Natural killer cell treated with Interleukin-12 subunit alpha and Interleukin-12 subunit beta and Interleukin-15 and Interleukin-18, amount 100 ng/mL, for 72 hours (primary cell): ENCODE measurements around the gene TUBA4B. TPM values are rescaled to one million over a fixed set of nuclear protein-coding genes. Genes with fewer than 3 reads are reported as not detected.
"Not testable (repeated sequence)": the region's sequence is repeated elsewhere in the genome, so short reads cannot be mapped to it uniquely, and the experiment has no call there.

Source experiments
- ATAC-seq, 2 donors: fragments of 150-1000 bp; cut with Tn5 transposase in 1 of 2; sonication (Bioruptor Pico), chemical (Tn5 transposase) in 1 of 2; 2 replicates each; pipeline ENCODE4 v1.10.0; 2021
- DNase-seq: peaks from one replicate; pipeline ENCODE4 v3.0.0; 2022; ENCODE audit warnings: low spot score
- H3K27ac Mint-ChIP-seq, 2 donors: 1 replicate in 1 of 2; 2 replicates in 1 of 2; pipeline ENCODE4 v1.8.0; 2022; ENCODE audit warnings: mixed read lengths in 2 of 2, mild to moderate bottlenecking in 1 of 2, moderate library complexity in 1 of 2
- H3K27me3 Mint-ChIP-seq, 2 donors: 1 replicate in 1 of 2; 2 replicates in 1 of 2; pipeline ENCODE4 v1.8.0; 2022; ENCODE audit warnings: mixed read lengths in 2 of 2
- H3K36me3 Mint-ChIP-seq: one replicate; pipeline ENCODE4 v1.8.0; 2022; ENCODE audit warnings: mixed read lengths
- H3K4me1 Mint-ChIP-seq, 2 donors: 1 replicate in 1 of 2; 2 replicates in 1 of 2; pipeline ENCODE4 v1.8.0; 2022; ENCODE audit warnings: low read depth in 2 of 2, mixed read lengths in 2 of 2, mild to moderate bottlenecking in 1 of 2
- H3K4me3 Mint-ChIP-seq: one replicate; pipeline ENCODE4 v1.8.0; 2022; ENCODE audit warnings: mixed read lengths
- H3K9me3 Mint-ChIP-seq: 2 replicates; pipeline ENCODE4 v1.8.0; 2022; ENCODE audit warnings: mixed read lengths
- total RNA-seq, 2 donors: library from RNA; stranded (reverse); gene quantifications; one replicate each; pipeline ENCODE4 v1.2.3, GENCODE V29; 2022

Gene TUBA4B
- total RNA-seq, 2 donors from 2014 or later: not detected

GRCh38 chr2:219306047-219306446 lies 53.0 kb downstream of the TUBA4B start:
- no peaks in the 10 kb centered on the region for H3K36me3 Mint-ChIP-seq

GRCh38 chr2:219308142-219309101 lies 55.4 kb downstream of the TUBA4B start:
- H3K4me3 Mint-ChIP-seq: no peak overlapping the region
- ATAC-seq: peak; percentile 80 to 85

More at GRCh38 chr2:219306047-219306446, 53.0 kb downstream of the TUBA4B start:
- DNase-seq: no peak
- H3K27ac Mint-ChIP-seq: no peak overlapping the region
- H3K9me3 Mint-ChIP-seq: no peaks in the 10 kb centered on the region
- peaks cover 52 to 63% of the 10 kb centered on the region in 2 donors for H3K27me3 Mint-ChIP-seq
- no peak for ATAC-seq
- H3K4me3 Mint-ChIP-seq: no peak overlapping the region
- H3K4me1 Mint-ChIP-seq: no peaks in the 10 kb centered on the region

GRCh38 chr2:219309278-219309677 lies 56.2 kb downstream of the TUBA4B start, which contains the start of gene PTPRN:
TSS of gene PTPRN (minus strand) at chr2:219309401. CDS start at chr2:219309332, 69 bp downstream.
- Mint-ChIP-seq H3K4me3 (no peak within 1 kb of the TSS), H3K4me1 (no peaks in the 10 kb centered on the region), H3K36me3 (no peaks in the 10 kb centered on the region), H3K9me3 (no peaks in the 10 kb centered on the region), H3K27me3 (peaks cover 43 to 60% of the 10 kb centered on the region in 2 donors), H3K27ac (no peak within 1 kb of the TSS)
- DNase-seq (no peak), ATAC-seq (no peak)

More at GRCh38 chr2:219308142-219309101, 55.4 kb downstream of the TUBA4B start:
- Mint-ChIP-seq H3K9me3 (no peaks in the 10 kb centered on the region), H3K27me3 (peaks cover 43 to 60% of the 10 kb centered on the region in 2 donors), H3K27ac (no peak overlapping the region), H3K4me1 (no peaks in the 10 kb centered on the region), H3K36me3 (no peaks in the 10 kb centered on the region)
- DNase-seq: peak; percentile 80

- not testable (repeated sequence) for DNase-seq, ATAC-seq, H3K9me3 Mint-ChIP-seq, H3K4me3 Mint-ChIP-seq, H3K36me3 Mint-ChIP-seq, H3K27ac Mint-ChIP-seq, H3K4me1 Mint-ChIP-seq
- peaks cover 23 to 29% of the 10 kb centered on the region in 2 donors for H3K27me3 Mint-ChIP-seq
These were observed 59.7 kb downstream of the TUBA4B start for GRCh38 chr2:219312683-219313263.

- H3K4me1 Mint-ChIP-seq: no peaks in the 10 kb centered on the region
- DNase-seq: no peak
- H3K27me3 Mint-ChIP-seq: peaks cover 14 to 22% of the 10 kb centered on the region in 2 donors
- no peak overlapping the region for H3K4me3 Mint-ChIP-seq
- no peaks in the 10 kb centered on the region for H3K9me3 Mint-ChIP-seq
- ATAC-seq: no peak
- no peaks in the 10 kb centered on the region for H3K36me3 Mint-ChIP-seq
- H3K27ac Mint-ChIP-seq: no peak overlapping the region
These were observed 61.9 kb downstream of the TUBA4B start for GRCh38 chr2:219314804-219315468.

Other genes with a start within 250 kb of the TUBA4B start
- not detected for gene CFAP65, start 211.7 kb upstream of the TUBA4B start, total RNA-seq
- under 1 TPM in 1 of 2 donors, not detected in 1; 0.28 TPM for gene IHH, start 192.3 kb upstream of the TUBA4B start, total RNA-seq
- gene NHEJ1, start 92.4 kb upstream of the TUBA4B start, total RNA-seq: 10 to 100 TPM; 17.9 to 18.8 TPM
- 1 to 10 TPM; 2.4 to 3.3 TPM for gene SLC23A3, start 83.2 kb upstream of the TUBA4B start, total RNA-seq
- gene CNPPD1, start 76.3 kb upstream of the TUBA4B start, total RNA-seq: 10 to 100 TPM; 60.8 to 68.5 TPM
- 10 to 100 TPM; 69.3 to 79.8 TPM for gene RETREG2, start 75.0 kb upstream of the TUBA4B start, total RNA-seq
- gene ZFAND2B, start 46.5 kb upstream of the TUBA4B start, total RNA-seq: 10 to 100 TPM; 40.4 to 51.8 TPM
- 10 to 100 TPM; 16.7 to 18.1 TPM for gene ABCB6, start 34.3 kb upstream of the TUBA4B start, total RNA-seq
- 10 to 100 TPM; 43.0 to 52.7 TPM for gene ATG9A, start 23.6 kb upstream of the TUBA4B start, total RNA-seq
- 10 to 100 TPM; 82.5 to 87.6 TPM for gene ANKZF1, start 23.4 kb upstream of the TUBA4B start, total RNA-seq
- 1 to 10 TPM; 3.5 to 3.6 TPM for gene GLB1L, start 7.8 kb upstream of the TUBA4B start, total RNA-seq
- 10 to 100 TPM; 26.8 to 27.8 TPM for gene STK16, start 7.8 kb upstream of the TUBA4B start, total RNA-seq
- gene TUBA4A, start 675 bp downstream of the TUBA4B start, total RNA-seq: 100 to 1,000 TPM; 159 to 161 TPM
- 10 to 100 TPM; 43.4 to 47.9 TPM for gene DNAJB2, start 26.1 kb downstream of the TUBA4B start, total RNA-seq
- gene PTPRN, start 56.2 kb downstream of the TUBA4B start, total RNA-seq: not detected
- gene RESP18, start 79.5 kb downstream of the TUBA4B start, total RNA-seq: not detected
- gene DNPEP, start 134.7 kb downstream of the TUBA4B start, total RNA-seq: 100 to 1,000 TPM in 1 of 2 donors, 10 to 100 TPM in 1; 85.3 to 116 TPM
- not detected for gene DES, start 165.1 kb downstream of the TUBA4B start, total RNA-seq
- under 1 TPM in 1 of 2 donors, not detected in 1; 0.86 TPM for gene SPEG, start 181.6 kb downstream of the TUBA4B start, total RNA-seq
- 10 to 100 TPM; 55.5 to 67.1 TPM for gene GMPPA, start 245.6 kb downstream of the TUBA4B start, total RNA-seq